Measurements from ENCODE around the gene GPR37L1.
"Not testable (repeated sequence)": the region's sequence is repeated elsewhere in the genome, so short reads cannot be mapped to it uniquely, and the experiment has no call there.

The GPR37L1 gene

GRCh38 chr1:202156590-202156989, 33.9 kb downstream of the GPR37L1 start:
- no peak for DNase-seq

GRCh38 chr1:202157945-202158344, 35.2 kb downstream of the GPR37L1 start:
- DNase-seq: no peak

GRCh38 chr1:202158810-202159533, 36.3 kb downstream of the GPR37L1 start:
- no peak for DNase-seq

GRCh38 chr1:202159534-202160371, 37.0 kb downstream of the GPR37L1 start:
- DNase-seq: peak in 5 of 6 experiments; percentile 28 to 64 (median 47)

- DNase-seq: peak; percentile 61 to 77 (median 72)
These were observed 37.7 kb downstream of the GPR37L1 start, which contains the start of gene PTPN7 for GRCh38 chr1:202160377-202160940. PTPN7 (minus strand) TSS chr1:202160602; CDS start chr1:202159402, 1,200 bp downstream.

- DNase-seq: peak in 1 of 6 experiments; percentile 21
These were observed 38.7 kb downstream of the GPR37L1 start for GRCh38 chr1:202161151-202162046.

GRCh38 chr1:202162047-202162417, 39.3 kb downstream of the GPR37L1 start:
- DNase-seq: peak in 2 of 6 experiments; percentile 12 to 22

GRCh38 chr1:202162418-202163280, 39.9 kb downstream of the GPR37L1 start:
- DNase-seq: peak in 1 of 6 experiments; percentile 29

- peak in 1 of 6 experiments; percentile 29 for DNase-seq
These were observed 40.9 kb downstream of the GPR37L1 start for GRCh38 chr1:202163281-202164270.

- peak; percentile 46 to 84 (median 73) for DNase-seq
These were observed 41.7 kb downstream of the GPR37L1 start for GRCh38 chr1:202164271-202165037.

GRCh38 chr1:202165267-202165941, 42.7 kb downstream of the GPR37L1 start:
- peak in 1 of 6 experiments; percentile 11 for DNase-seq

- DNase-seq: no peak
These were observed 43.5 kb downstream of the GPR37L1 start for GRCh38 chr1:202165942-202166843.

GRCh38 chr1:202167054-202167453, 44.3 kb downstream of the GPR37L1 start:
- DNase-seq: not testable (repeated sequence)

- no peak for DNase-seq
These were observed 45.1 kb downstream of the GPR37L1 start for GRCh38 chr1:202167708-202168415.

- no peak for DNase-seq
These were observed 46.1 kb downstream of the GPR37L1 start for GRCh38 chr1:202168861-202169260.

GRCh38 chr1:202170726-202171125, 48.0 kb downstream of the GPR37L1 start:
- no peak for DNase-seq

Measured in stimulated activated naive CD4-positive, alpha-beta T cell (primary cell).